ENCODE data around the gene ITGAX. TPM values are rescaled to one million over a fixed set of nuclear protein-coding genes. Genes with fewer than 3 reads are reported as not detected.
"Not testable (repeated sequence)": the region's sequence is repeated elsewhere in the genome, so short reads cannot be mapped to it uniquely, and the experiment has no call there.

ITGAX gene
- total and polyA plus RNA-seq, 8 donors: 1.1 to 6.7 (median 4.1) TPM; not detected in 1

- Histone ChIP-seq H3K27me3 (peaks cover 0 to 90% (median 42%) of the 10 kb centered on the region in 3 donors), H3K4me3 (no peak overlapping the region), H3K36me3 (no peaks in the 10 kb centered on the region), H3K4me1 (peaks cover 0 to 10% (median 7%) of the 10 kb centered on the region in 4 donors), H3K9me3 (no peaks in the 10 kb centered on the region), H3K27ac (no peak overlapping the region)
- no peak for DNase-seq
- intact Hi-C loops (cut with DNase I; ENCODE audit: low total_unique reads): no loop called here
- WGBS, 5 donors: 94 to 97% (median 96%) methylated on average over 4 of the region's 4 CpGs
- TF ChIP-seq POLR2A (IDR thresholded peaks at IDR 0.05) (no peak), CTCF (IDR thresholded peaks at IDR 0.05) (no peak), EP300 (IDR thresholded peaks at IDR 0.05) (no peak), POLR2AphosphoS5 (IDR thresholded peaks at IDR 0.05) (no peak)
Measured at GRCh38 chr16:31332544-31332943, 22.4 kb upstream of the ITGAX start.

DNA sequence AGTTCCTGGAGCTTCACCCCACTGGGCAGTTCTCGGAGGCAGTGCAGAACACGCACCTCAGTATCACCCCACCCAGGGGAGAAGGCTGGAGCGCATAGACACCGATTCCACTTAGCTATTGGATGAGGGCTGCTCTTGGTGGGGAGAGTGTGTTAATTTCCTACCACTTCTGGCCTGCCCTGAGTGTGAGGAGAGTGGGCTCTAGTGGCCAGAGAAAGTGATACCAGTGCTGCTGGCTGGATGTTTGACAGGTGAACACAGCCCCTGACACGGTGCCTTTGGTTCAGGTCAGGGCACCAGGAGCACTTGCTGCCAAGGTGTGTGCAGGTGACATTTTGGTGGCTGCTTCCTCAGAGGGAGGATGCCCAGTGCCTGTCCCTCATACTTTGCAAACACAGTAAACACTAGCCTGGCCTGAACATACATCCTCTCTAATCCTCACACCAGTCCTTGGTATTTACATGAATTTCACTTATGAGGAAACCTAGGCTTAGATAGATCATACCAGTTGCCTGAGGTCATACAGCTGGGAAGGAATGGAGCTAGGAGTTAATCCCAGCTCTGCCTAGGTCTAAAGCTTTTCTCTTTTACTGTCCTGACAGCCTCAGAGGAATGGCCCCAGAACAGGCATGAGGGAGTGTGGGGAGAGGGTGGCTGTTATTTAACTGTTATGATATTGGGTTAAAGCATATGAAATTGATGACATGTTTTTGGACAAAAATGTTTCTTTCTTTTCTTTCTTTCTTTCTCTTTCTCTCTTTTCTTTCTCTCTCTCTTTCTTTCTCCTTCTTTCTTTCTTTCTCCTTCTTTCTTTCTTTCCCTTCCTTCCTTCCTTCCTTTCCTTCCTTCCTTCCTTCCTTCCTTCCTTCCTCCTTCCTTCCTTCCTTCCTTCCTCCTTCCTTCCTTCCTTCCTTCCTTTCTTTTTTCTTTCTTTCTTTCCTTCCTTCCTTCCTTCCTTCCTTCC lies 21.0 kb upstream of the ITGAX start:
- H3K27ac ChIP-seq: no peak overlapping the region
- H3K9me3 ChIP-seq: no peaks in the 10 kb centered on the region
- intact Hi-C loops (cut with DNase I; ENCODE audit: low total_unique reads): no loop called here
- 6 to 16% (median 12%) methylated on average over 5 of the region's 5 CpGs for WGBS, 5 donors
- no peaks in the 10 kb centered on the region for H3K36me3 ChIP-seq
- peaks cover 0 to 89% (median 36%) of the 10 kb centered on the region in 3 donors for H3K27me3 ChIP-seq
- H3K4me1 ChIP-seq: peaks cover 0 to 10% (median 7%) of the 10 kb centered on the region in 4 donors
- H3K4me3 ChIP-seq: no peak overlapping the region
- peak in 1 of 2 donors; percentile 61 for DNase-seq
- peak in 2 of 7 experiments; percentile 14 to 19 for TF ChIP-seq CTCF (IDR thresholded peaks at IDR 0.05)
- no peak for TF ChIP-seq EP300 (IDR thresholded peaks at IDR 0.05)

GRCh38 chr16:31334934-31335333 lies 20.0 kb upstream of the ITGAX start:
- Histone ChIP-seq H3K4me1 (peaks cover 0 to 10% (median 7%) of the 10 kb centered on the region in 4 donors), H3K4me3 (no peak overlapping the region), H3K27me3 (peaks cover 0 to 79% (median 26%) of the 10 kb centered on the region in 3 donors), H3K9me3 (no peaks in the 10 kb centered on the region), H3K36me3 (no peaks in the 10 kb centered on the region), H3K27ac (no peak overlapping the region)
- 50 to 83% (median 72%) methylated on average over 1 of the region's 1 CpG for WGBS, 5 donors
- DNase-seq: no peak
- TF ChIP-seq POLR2A (IDR thresholded peaks at IDR 0.05) (no peak), POLR2AphosphoS5 (IDR thresholded peaks at IDR 0.05) (no peak), EP300 (IDR thresholded peaks at IDR 0.05) (no peak), CTCF (IDR thresholded peaks at IDR 0.05) (no peak)
- intact Hi-C loops (cut with DNase I; ENCODE audit: low total_unique reads): no loop called here

- TF ChIP-seq POLR2AphosphoS5 (IDR thresholded peaks at IDR 0.05): no peak
- no peak for TF ChIP-seq EP300 (IDR thresholded peaks at IDR 0.05)
- TF ChIP-seq POLR2A (IDR thresholded peaks at IDR 0.05): no peak
- TF ChIP-seq CTCF (IDR thresholded peaks at IDR 0.05): no peak
- WGBS, 5 donors: 71 to 89% (median 75%) methylated on average over 9 of the region's 9 CpGs
- DNase-seq: no peak
Measured at GRCh38 chr16:31335431-31335830, 19.5 kb upstream of the ITGAX start.

GRCh38 chr16:31338166-31338685 lies 16.8 kb upstream of the ITGAX start:
- peaks cover 0 to 46% (median 3%) of the 10 kb centered on the region in 3 donors for H3K27me3 ChIP-seq
- H3K4me3 ChIP-seq; DNase-seq; H3K36me3 ChIP-seq; H3K9me3 ChIP-seq; H3K27ac ChIP-seq; H3K4me1 ChIP-seq; intact Hi-C loops (cut with DNase I; ENCODE audit: low total_unique reads): not testable (repeated sequence)
- WGBS, 5 donors: 43 to 65% (median 59%) methylated on average over 3 to 4 of the region's 4 CpGs

More at GRCh38 chr16:31335431-31335830, 19.5 kb upstream of the ITGAX start:
- Histone ChIP-seq H3K4me3 (no peak overlapping the region), H3K9me3 (no peaks in the 10 kb centered on the region), H3K27me3 (peaks cover 0 to 74% (median 21%) of the 10 kb centered on the region in 3 donors), H3K4me1 (peaks cover 0 to 10% (median 7%) of the 10 kb centered on the region in 4 donors), H3K27ac (no peak overlapping the region), H3K36me3 (no peaks in the 10 kb centered on the region)
- intact Hi-C loops (cut with DNase I; ENCODE audit: low total_unique reads): no loop called here

All from stomach (tissue), 9 donors.